ENCODE results near the gene ATP1A4. TPM values are rescaled to one million over a fixed set of nuclear protein-coding genes. Genes with fewer than 3 reads are reported as not detected.

The ATP1A4 gene
- total RNA-seq, 1 donor from 2014 or later: not detected

DNA sequence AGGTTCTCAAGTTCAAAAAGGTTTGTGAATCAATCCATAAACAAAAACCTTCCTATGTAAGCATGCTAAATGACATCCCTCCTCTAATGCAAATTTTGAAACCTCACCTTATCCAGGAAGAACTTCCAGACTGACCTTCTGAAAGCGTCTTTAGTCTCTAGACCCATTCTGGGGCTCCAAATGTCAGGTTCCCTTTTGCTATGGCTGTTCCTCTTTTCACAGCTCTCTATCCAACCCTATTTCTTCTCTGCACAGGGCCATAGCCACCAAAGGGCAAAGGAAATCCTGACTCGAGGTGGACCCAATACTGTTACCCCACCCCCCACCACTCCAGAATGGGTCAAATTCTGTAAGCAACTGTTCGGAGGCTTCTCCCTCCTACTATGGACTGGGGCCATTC lies 3.4 kb downstream of the ATP1A4 start:
- no peaks in the 10 kb centered on the region for H3K27me3 ChIP-seq (ENCODE audit: insufficient read depth, low read length)
- Mint-ChIP-seq H3K9me3 (ENCODE audit: unreplicated experiment) (no peaks in the 10 kb centered on the region), H3K4me3 (ENCODE audit: unreplicated experiment) (no peak overlapping the region), H3K4me1 (ENCODE audit: low read depth, unreplicated experiment) (peaks cover 11% of the 10 kb centered on the region), H3K36me3 (ENCODE audit: low read depth, unreplicated experiment) (no peaks in the 10 kb centered on the region), H3K27ac (ENCODE audit: unreplicated experiment) (no peak overlapping the region), H3K27me3 (ENCODE audit: low read depth, unreplicated experiment) (peaks cover 7% of the 10 kb centered on the region)
- no peaks in the 10 kb centered on the region for H3K9me3 ChIP-seq (ENCODE audit: insufficient read depth, low read depth, low read length)
- H2AFZ ChIP-seq (ENCODE audit: low read depth, low read length): no peak overlapping the region
- H3K4me3 ChIP-seq (ENCODE audit: insufficient read depth, low read depth, low read length): no peak overlapping the region
- no peak for DNase-seq (ENCODE audit: low read depth)
- FAIRE-seq: no peak
- no peak overlapping the region for H3K27ac ChIP-seq (ENCODE audit: low read depth, low read length)
- no peaks in the 10 kb centered on the region for H3K36me3 ChIP-seq (ENCODE audit: insufficient read depth, low read length)
- H3K4me1 ChIP-seq (ENCODE audit: insufficient read depth, low read length): no peaks in the 10 kb centered on the region
- no peaks in the 10 kb centered on the region for H4K20me1 ChIP-seq (ENCODE audit: insufficient read depth, low read length)
- H3K79me2 ChIP-seq (ENCODE audit: insufficient read depth, low read length): no peaks in the 10 kb centered on the region
- TF ChIP-seq, protein P1, sequence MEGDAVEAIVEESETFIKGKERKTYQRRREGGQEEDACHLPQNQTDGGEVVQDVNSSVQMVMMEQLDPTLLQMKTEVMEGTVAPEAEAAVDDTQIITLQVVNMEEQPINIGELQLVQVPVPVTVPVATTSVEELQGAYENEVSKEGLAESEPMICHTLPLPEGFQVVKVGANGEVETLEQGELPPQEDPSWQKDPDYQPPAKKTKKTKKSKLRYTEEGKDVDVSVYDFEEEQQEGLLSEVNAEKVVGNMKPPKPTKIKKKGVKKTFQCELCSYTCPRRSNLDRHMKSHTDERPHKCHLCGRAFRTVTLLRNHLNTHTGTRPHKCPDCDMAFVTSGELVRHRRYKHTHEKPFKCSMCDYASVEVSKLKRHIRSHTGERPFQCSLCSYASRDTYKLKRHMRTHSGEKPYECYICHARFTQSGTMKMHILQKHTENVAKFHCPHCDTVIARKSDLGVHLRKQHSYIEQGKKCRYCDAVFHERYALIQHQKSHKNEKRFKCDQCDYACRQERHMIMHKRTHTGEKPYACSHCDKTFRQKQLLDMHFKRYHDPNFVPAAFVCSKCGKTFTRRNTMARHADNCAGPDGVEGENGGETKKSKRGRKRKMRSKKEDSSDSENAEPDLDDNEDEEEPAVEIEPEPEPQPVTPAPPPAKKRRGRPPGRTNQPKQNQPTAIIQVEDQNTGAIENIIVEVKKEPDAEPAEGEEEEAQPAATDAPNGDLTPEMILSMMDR (IDR thresholded peaks at IDR 0.05; ENCODE audit: insufficient read depth, low read depth, low read length): no peak
- TF ChIP-seq EZH2 (IDR thresholded peaks at IDR 0.05; ENCODE audit: insufficient read depth, low read length): no peak
- H3K9ac ChIP-seq (ENCODE audit: low read length): no peak overlapping the region
- H3K4me2 ChIP-seq (ENCODE audit: low read length): no peak overlapping the region

DNA sequence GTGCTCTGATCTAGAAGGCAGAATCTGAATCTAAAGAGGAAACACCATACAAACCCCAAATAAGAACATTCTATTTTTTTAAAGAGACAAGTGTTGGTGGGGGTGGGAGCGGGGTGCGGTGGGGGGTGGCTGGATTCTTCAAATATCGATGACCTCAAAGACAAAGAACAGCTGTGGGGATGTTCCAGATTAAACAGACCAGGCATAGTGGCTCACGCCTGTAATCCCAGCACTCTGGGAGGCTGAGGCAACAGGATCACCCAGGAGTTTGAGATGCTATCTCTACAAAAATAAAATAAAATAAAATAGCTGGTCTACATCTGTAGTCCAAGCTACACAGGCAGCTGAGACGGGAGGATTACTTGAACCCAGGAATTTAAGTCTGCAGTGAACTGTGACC lies 5.0 kb downstream of the ATP1A4 start:
- Histone ChIP-seq H3K4me1 (ENCODE audit: insufficient read depth, low read length) (no peaks in the 10 kb centered on the region), H2AFZ (ENCODE audit: low read depth, low read length) (no peak overlapping the region), H4K20me1 (ENCODE audit: insufficient read depth, low read length) (no peaks in the 10 kb centered on the region), H3K36me3 (ENCODE audit: insufficient read depth, low read length) (no peaks in the 10 kb centered on the region), H3K27me3 (ENCODE audit: insufficient read depth, low read length) (no peaks in the 10 kb centered on the region), H3K9ac (ENCODE audit: low read length) (no peak overlapping the region), H3K4me2 (ENCODE audit: low read length) (no peak overlapping the region), H3K79me2 (ENCODE audit: insufficient read depth, low read length) (no peaks in the 10 kb centered on the region), H3K9me3 (ENCODE audit: insufficient read depth, low read depth, low read length) (no peaks in the 10 kb centered on the region), H3K27ac (ENCODE audit: low read depth, low read length) (no peak overlapping the region), H3K4me3 (ENCODE audit: insufficient read depth, low read depth, low read length) (no peak overlapping the region)
- Mint-ChIP-seq H3K27me3 (ENCODE audit: low read depth, unreplicated experiment) (peaks cover 7% of the 10 kb centered on the region), H3K9me3 (ENCODE audit: unreplicated experiment) (no peaks in the 10 kb centered on the region), H3K27ac (ENCODE audit: unreplicated experiment) (no peak overlapping the region), H3K4me1 (ENCODE audit: low read depth, unreplicated experiment) (peaks cover 11% of the 10 kb centered on the region), H3K36me3 (ENCODE audit: low read depth, unreplicated experiment) (no peaks in the 10 kb centered on the region), H3K4me3 (ENCODE audit: unreplicated experiment) (no peak overlapping the region)
- no peak for FAIRE-seq
- no peak for DNase-seq (ENCODE audit: low read depth)
- TF ChIP-seq, protein P1 (IDR thresholded peaks at IDR 0.05; ENCODE audit: insufficient read depth, low read depth, low read length): no peak
- TF ChIP-seq EZH2 (IDR thresholded peaks at IDR 0.05; ENCODE audit: insufficient read depth, low read length): no peak

- no peaks in the 10 kb centered on the region for H3K36me3 ChIP-seq (ENCODE audit: insufficient read depth, low read length)
- H4K20me1 ChIP-seq (ENCODE audit: insufficient read depth, low read length): no peaks in the 10 kb centered on the region
- DNase-seq (ENCODE audit: low read depth): no peak
- H3K9ac ChIP-seq (ENCODE audit: low read length): no peak overlapping the region
- H3K27ac ChIP-seq (ENCODE audit: low read depth, low read length): no peak overlapping the region
- Mint-ChIP-seq H3K27ac (ENCODE audit: unreplicated experiment) (no peak overlapping the region), H3K27me3 (ENCODE audit: low read depth, unreplicated experiment) (peaks cover 7% of the 10 kb centered on the region), H3K36me3 (ENCODE audit: low read depth, unreplicated experiment) (no peaks in the 10 kb centered on the region), H3K4me3 (ENCODE audit: unreplicated experiment) (no peak overlapping the region), H3K9me3 (ENCODE audit: unreplicated experiment) (no peaks in the 10 kb centered on the region), H3K4me1 (ENCODE audit: low read depth, unreplicated experiment) (peaks cover 11% of the 10 kb centered on the region)
- H3K4me3 ChIP-seq (ENCODE audit: insufficient read depth, low read depth, low read length): no peak overlapping the region
- H3K4me2 ChIP-seq (ENCODE audit: low read length): no peak overlapping the region
- H3K79me2 ChIP-seq (ENCODE audit: insufficient read depth, low read length): no peaks in the 10 kb centered on the region
- no peak for FAIRE-seq
- H3K9me3 ChIP-seq (ENCODE audit: insufficient read depth, low read depth, low read length): no peaks in the 10 kb centered on the region
- no peaks in the 10 kb centered on the region for H3K4me1 ChIP-seq (ENCODE audit: insufficient read depth, low read length)
- no peak for TF ChIP-seq EZH2 (IDR thresholded peaks at IDR 0.05; ENCODE audit: insufficient read depth, low read length)
- TF ChIP-seq, protein P1 (IDR thresholded peaks at IDR 0.05; ENCODE audit: insufficient read depth, low read depth, low read length): no peak
- H3K27me3 ChIP-seq (ENCODE audit: insufficient read depth, low read length): no peaks in the 10 kb centered on the region
- no peak overlapping the region for H2AFZ ChIP-seq (ENCODE audit: low read depth, low read length)
Measured at GRCh38 chr1:160157174-160157573, 5.8 kb downstream of the ATP1A4 start.
